Measurements from ENCODE around the gene PLCB2. TPM values are rescaled to one million over a fixed set of nuclear protein-coding genes. Genes with fewer than 3 reads are reported as not detected.

Gene PLCB2
- total and polyA plus RNA-seq, 5 experiments from 2014 or later = 14.5 to 166 (median 23.0) TPM

- POLR2A ChIA-PET = no interaction called here
- peak within 1 kb of the TSS in 3 of 10 donors; percentile 6 to 57 (median 36) for H3K27ac Mint-ChIP-seq
- peak in 1 of 10 donors; percentile 24 for DNase-seq
- H3K27me3 Mint-ChIP-seq = peaks cover 11 to 43% (median 16%) of the 10 kb centered on the region in 5 donors
- no peaks in the 10 kb centered on the region for H3K9me3 Mint-ChIP-seq
- peak within 1 kb of the TSS in 7 of 10 donors; percentile 6 to 69 (median 19) for H3K4me3 Mint-ChIP-seq
- peaks cover 0 to 2% (median 0%) of the 10 kb centered on the region in 3 donors for H3K36me3 Mint-ChIP-seq
- ATAC-seq = peak; percentile 37 to 63
- peaks cover 0 to 18% (median 14%) of the 10 kb centered on the region in 4 donors for H3K4me1 Mint-ChIP-seq
Observed at GRCh38 chr15:40238532-40239403, 69.0 kb downstream of the PLCB2 start, which contains the start of gene PAK6. TSS of gene PAK6 (plus strand) at chr15:40239063. CDS start at chr15:40264786, 25,723 bp downstream.

Other genes starting within 250 kb of the PLCB2 start
- gene BMF, start 199.1 kb downstream of the PLCB2 start, total RNA-seq = 10 to 100 TPM; 17.4 to 19.8 TPM
- under 1 TPM; 0.12 to 0.44 (median 0.23) TPM for gene BMF, start 199.1 kb downstream of the PLCB2 start, polyA plus RNA-seq
- gene BUB1B, start 146.9 kb downstream of the PLCB2 start, total RNA-seq = under 1 TPM; 0.49 to 0.77 TPM
- gene BUB1B, start 146.9 kb downstream of the PLCB2 start, polyA plus RNA-seq = under 1 TPM in 1 of 3 donors, not detected in 2; 0.54 TPM
- not detected for gene PAK6, start 68.9 kb downstream of the PLCB2 start, total RNA-seq
- gene PAK6, start 68.9 kb downstream of the PLCB2 start, polyA plus RNA-seq = 1 to 10 TPM in 1 of 3 donors, not detected in 2; 1.1 TPM
- gene ANKRD63, start 24.9 kb downstream of the PLCB2 start, total RNA-seq = under 1 TPM in 1 of 2 experiments, not detected in 1; 0.31 TPM
- under 1 TPM in 1 of 3 donors, not detected in 2; 0.20 TPM for gene ANKRD63, start 24.9 kb downstream of the PLCB2 start, polyA plus RNA-seq
- gene INAFM2, start 15.8 kb upstream of the PLCB2 start, total RNA-seq = 1 to 10 TPM; 6.2 to 8.1 TPM
- gene INAFM2, start 15.8 kb upstream of the PLCB2 start, polyA plus RNA-seq = 1 to 10 TPM in 2 of 3 donors, under 1 TPM in 1; 0.69 to 2.5 (median 1.9) TPM
- 1 to 10 TPM; 1.4 to 1.5 TPM for gene CCDC9B, start 33.0 kb upstream of the PLCB2 start, total RNA-seq
- gene CCDC9B, start 33.0 kb upstream of the PLCB2 start, polyA plus RNA-seq = under 1 TPM in 2 of 3 donors, not detected in 1; 0.08 to 0.62 TPM
- not detected for gene PHGR1, start 43.1 kb upstream of the PLCB2 start, total RNA-seq
- gene PHGR1, start 43.1 kb upstream of the PLCB2 start, polyA plus RNA-seq = not detected
- gene DISP2, start 50.3 kb upstream of the PLCB2 start, total RNA-seq = under 1 TPM; 0.31 to 0.52 TPM
- under 1 TPM; 0.02 to 0.73 (median 0.42) TPM for gene DISP2, start 50.3 kb upstream of the PLCB2 start, polyA plus RNA-seq
- gene KNSTRN, start 74.8 kb upstream of the PLCB2 start, total RNA-seq = 1 to 10 TPM; 8.4 to 8.8 TPM
- gene KNSTRN, start 74.8 kb upstream of the PLCB2 start, polyA plus RNA-seq = 1 to 10 TPM; 2.1 to 2.8 (median 2.4) TPM
- gene IVD, start 97.9 kb upstream of the PLCB2 start, total RNA-seq = 100 to 1,000 TPM; 120 TPM
- 10 to 100 TPM; 48.2 to 77.7 (median 49.5) TPM for gene IVD, start 97.9 kb upstream of the PLCB2 start, polyA plus RNA-seq
- 10 to 100 TPM; 37.1 to 37.6 TPM for gene BAHD1, start 133.0 kb upstream of the PLCB2 start, total RNA-seq
- gene BAHD1, start 133.0 kb upstream of the PLCB2 start, polyA plus RNA-seq = 1 to 10 TPM; 1.5 to 3.3 (median 1.7) TPM
- gene CHST14, start 163.0 kb upstream of the PLCB2 start, total RNA-seq = 1 to 10 TPM; 8.2 to 9.8 TPM
- gene CHST14, start 163.0 kb upstream of the PLCB2 start, polyA plus RNA-seq = 1 to 10 TPM in 1 of 3 donors, under 1 TPM in 2; 0.74 to 1.2 (median 0.77) TPM

Data from naive thymus-derived CD8-positive, alpha-beta T cell (primary cell).